A673 (cell line): ENCODE data around the gene IFITM5. TPM values are rescaled to one million over a fixed set of nuclear protein-coding genes. Genes with fewer than 3 reads are reported as not detected.

Source experiments
- BruUV-seq: library from RNA; stranded (reverse); fragments of 400-500 nt; replicated peaks from 2 replicates; lab custom pipeline; 2021; lab: Mats Ljungman, UMichigan
- CTCF ChIA-PET: fragments of 300-600 bp; sonication (Branson Sonifier 250); formaldehyde crosslinking; loops from one replicate; lab custom pipeline; 2022; ENCODE audit warnings: antibody characterized with exemption; lab: Charles Lee
- POLR2A ChIA-PET: fragments of 300-600 bp; sonication (Branson Sonifier 250); formaldehyde crosslinking; loops from one replicate; lab custom pipeline; 2022; ENCODE audit warnings: antibody characterized with exemption; ENCODE audit not compliant: low non-redundant PET; lab: Charles Lee
- DNase-seq: peaks from one replicate; pipeline ENCODE4 v3.0.0-alpha.2; 2015; ENCODE audit warnings: low spot score
- H3K27ac ChIP-seq: fragments of 200-600 bp; sonication (generic); 2 replicates; pipeline ENCODE4 v1.5.1; 2016; ENCODE audit warnings: mixed run types, low read depth, mild to moderate bottlenecking, mixed read lengths, antibody characterized with exemption, low read length; ENCODE audit not compliant: poor library complexity, severe bottlenecking
- H3K27me3 ChIP-seq: fragments of 200-600 bp; sonication (generic); replicated peaks from 2 replicates; pipeline ENCODE4 v1.6.1; 2017; ENCODE audit warnings: mixed run types, low read depth, mild to moderate bottlenecking, mixed read lengths, antibody characterized with exemption, low read length; ENCODE audit not compliant: insufficient read depth, poor library complexity
- H3K36me3 ChIP-seq: fragments of 200-600 bp; sonication (generic); 2 replicates; pipeline ENCODE4 v1.6.1; 2016; ENCODE audit warnings: mixed run types, mild to moderate bottlenecking, mixed read lengths, antibody characterized with exemption, low read length; ENCODE audit not compliant: insufficient read depth, poor library complexity, severe bottlenecking
- H3K4me1 ChIP-seq: fragments of 200-600 bp; sonication (generic); 2 replicates; pipeline ENCODE4 v1.6.1; 2017; ENCODE audit warnings: mixed run types, mild to moderate bottlenecking, mixed read lengths, antibody characterized with exemption, low read length; ENCODE audit not compliant: insufficient read depth, poor library complexity, severe bottlenecking
- H3K4me3 ChIP-seq: fragments of 200-600 bp; sonication (generic); 2 replicates; pipeline ENCODE4 v1.5.1; 2016; ENCODE audit warnings: low read depth, mixed run types, mild to moderate bottlenecking, mixed read lengths, low read length; ENCODE audit not compliant: poor library complexity, severe bottlenecking
- H3K9me3 ChIP-seq: fragments of 200-600 bp; sonication (generic); 2 replicates; pipeline ENCODE4 v1.6.1; 2016; ENCODE audit warnings: mixed run types, low read depth, mild to moderate bottlenecking, mixed read lengths, antibody characterized with exemption, low read length; ENCODE audit not compliant: poor library complexity, severe bottlenecking
- EZH2 ChIP-seq: fragments of 200-600 bp; sonication (generic); IDR thresholded peaks from 2 replicates; pipeline ENCODE4 v1.6.1; 2017; ENCODE audit warnings: borderline replicate concordance, low read depth, mild to moderate bottlenecking, mixed read lengths, antibody characterized with exemption, low read length; ENCODE audit not compliant: poor library complexity, severe bottlenecking
- intact Hi-C: fragments of 100-400 bp; cut with micrococcal nuclease; formaldehyde crosslinking; loops from one replicate; pipeline ENCODE4 v1.10.0; 2022; ENCODE audit not compliant: unreplicated experiment
- total RNA-seq: library from RNA; stranded (reverse); gene quantifications from 2 replicates; pipeline ENCODE4 v1.2.3, GENCODE V29; 2021
- TF ChIP-seq, protein P1 (sequence below): fragments of 300-800, 200-600 bp; sonication (generic); conservative IDR thresholded peaks from 2 replicates; pipeline ENCODE4 v1.5.1; 2017; ENCODE audit warnings: low read depth, mild to moderate bottlenecking, antibody characterized with exemption, low read length, moderate library complexity, mixed read lengths

Gene IFITM5
- total RNA-seq, 1 experiment from 2014 or later, result not detected

GRCh38 chr11:282171-282570 is 17.2 kb downstream of the IFITM5 start:
- ChIA-PET CTCF (no interaction called here), POLR2A (no interaction called here)
- no TSS peak for BruUV-seq
- TF ChIP-seq, protein P1, sequence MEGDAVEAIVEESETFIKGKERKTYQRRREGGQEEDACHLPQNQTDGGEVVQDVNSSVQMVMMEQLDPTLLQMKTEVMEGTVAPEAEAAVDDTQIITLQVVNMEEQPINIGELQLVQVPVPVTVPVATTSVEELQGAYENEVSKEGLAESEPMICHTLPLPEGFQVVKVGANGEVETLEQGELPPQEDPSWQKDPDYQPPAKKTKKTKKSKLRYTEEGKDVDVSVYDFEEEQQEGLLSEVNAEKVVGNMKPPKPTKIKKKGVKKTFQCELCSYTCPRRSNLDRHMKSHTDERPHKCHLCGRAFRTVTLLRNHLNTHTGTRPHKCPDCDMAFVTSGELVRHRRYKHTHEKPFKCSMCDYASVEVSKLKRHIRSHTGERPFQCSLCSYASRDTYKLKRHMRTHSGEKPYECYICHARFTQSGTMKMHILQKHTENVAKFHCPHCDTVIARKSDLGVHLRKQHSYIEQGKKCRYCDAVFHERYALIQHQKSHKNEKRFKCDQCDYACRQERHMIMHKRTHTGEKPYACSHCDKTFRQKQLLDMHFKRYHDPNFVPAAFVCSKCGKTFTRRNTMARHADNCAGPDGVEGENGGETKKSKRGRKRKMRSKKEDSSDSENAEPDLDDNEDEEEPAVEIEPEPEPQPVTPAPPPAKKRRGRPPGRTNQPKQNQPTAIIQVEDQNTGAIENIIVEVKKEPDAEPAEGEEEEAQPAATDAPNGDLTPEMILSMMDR, result no peak
- TF ChIP-seq EZH2, result no peak
- Histone ChIP-seq H3K36me3 (no peaks in the 10 kb centered on the region), H3K9me3 (no peaks in the 10 kb centered on the region), H3K4me3 (no peak overlapping the region), H3K4me1 (no peaks in the 10 kb centered on the region), H3K27ac (no peak overlapping the region), H3K27me3 (peaks cover 43% of the 10 kb centered on the region)
- no peak for DNase-seq
- intact Hi-C loops, result no loop called here

GRCh38 chr11:281486-282161 is 17.7 kb downstream of the IFITM5 start:
- Histone ChIP-seq H3K4me1 (no peaks in the 10 kb centered on the region), H3K4me3 (no peak overlapping the region), H3K36me3 (no peaks in the 10 kb centered on the region), H3K9me3 (no peaks in the 10 kb centered on the region), H3K27ac (no peak overlapping the region), H3K27me3 (peaks cover 43% of the 10 kb centered on the region)
- CTCF ChIA-PET, result no interaction called here
- no TSS peak for BruUV-seq
- DNase-seq, result no peak
- POLR2A ChIA-PET, result no interaction called here
- intact Hi-C loops, result no loop called here
- TF ChIP-seq, protein P1, result no peak
- no peak for TF ChIP-seq EZH2

- intact Hi-C loops, result no loop called here
- POLR2A ChIA-PET, result no interaction called here
- Histone ChIP-seq H3K27me3 (peaks cover 43% of the 10 kb centered on the region), H3K9me3 (no peaks in the 10 kb centered on the region), H3K36me3 (no peaks in the 10 kb centered on the region), H3K27ac (no peak overlapping the region), H3K4me1 (no peaks in the 10 kb centered on the region), H3K4me3 (no peak overlapping the region)
- no peak for DNase-seq
- CTCF ChIA-PET, result interaction anchor here (0.6 kb wide), 1 partner anchor 197 kb away, joined by 5 read pairs; no protein-coding TSS in a partner anchor
- no TSS peak for BruUV-seq
- TF ChIP-seq, protein P1, result no peak
- TF ChIP-seq EZH2, result peak; percentile 82
Observed at GRCh38 chr11:280706-281485, 18.4 kb downstream of the IFITM5 start.
